ENCODE data around the gene CCDC158. TPM values are rescaled to one million over a fixed set of nuclear protein-coding genes. Genes with fewer than 3 reads are reported as not detected.

CCDC158 gene
- polyA plus RNA-seq, 1 of the 3 experiments (the other 2 are of a cell fraction): not detected

DNA sequence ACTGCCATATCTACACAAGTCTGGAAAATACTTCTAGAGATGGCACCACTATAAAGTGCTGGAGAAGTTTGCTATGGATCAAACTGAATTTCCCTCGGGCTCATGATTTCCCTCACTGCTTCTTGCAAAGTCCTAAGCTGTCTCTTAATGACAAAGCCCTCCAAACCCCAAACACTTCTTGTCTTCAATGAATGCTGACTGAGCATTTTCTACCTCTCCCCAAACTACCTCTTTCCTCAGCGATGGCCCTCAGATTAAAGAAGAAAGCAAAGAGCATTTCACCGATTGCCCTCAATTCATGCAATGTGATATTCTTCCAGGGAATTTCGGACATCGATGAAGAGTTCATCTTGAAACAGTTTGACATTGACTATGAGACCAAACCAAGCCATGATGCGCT is 149.7 kb downstream of the CCDC158 start:
- no peaks in the 10 kb centered on the region; the same call in 1 of the 2 replicates for H3K27me3 ChIP-seq (ENCODE audit: insufficient read depth)
- no peak overlapping the region for H3K27ac ChIP-seq (ENCODE audit: low read depth in 2 of 2, low read length in 1 of 2)
- H3K9me2 ChIP-seq: no peaks in the 10 kb centered on the region
- H3K9ac ChIP-seq: no peak overlapping the region
- H4K20me1 ChIP-seq (ENCODE audit: insufficient read depth): no peaks in the 10 kb centered on the region
- WGBS (ENCODE audit: low lambda C conversion rate): 82% methylated on average over 6 of the region's 6 CpGs
- no peak overlapping the region for H2AFZ ChIP-seq (ENCODE audit: low read depth)
- H3K36me3 ChIP-seq (replicated peaks in 1 of 2; ENCODE audit: control insufficient read depth in 1 of 2, insufficient read depth in 2 of 2, low read length in 1 of 2): no peaks in the 10 kb centered on the region
- CTCF ChIA-PET: interaction anchor here (0.7 to 2.3 kb wide), 2 partner anchors 9 to 91 kb away, joined by 3 to 10 read pairs; no protein-coding TSS in a partner anchor
- POLR2A ChIA-PET: no interaction called here
- no peak for TF ChIP-seq EP300 (IDR thresholded peaks at IDR 0.05; ENCODE audit: borderline replicate concordance in 1 of 2, low read depth in 1 of 2, low read length in 1 of 2)
- TF ChIP-seq TAF1 (IDR thresholded peaks at IDR 0.05; ENCODE audit: borderline replicate concordance, low read depth, low read length): no peak
- TF ChIP-seq MEF2A (IDR thresholded peaks at IDR 0.05; ENCODE audit: borderline replicate concordance, low read depth): no peak
- TF ChIP-seq EZH2phosphoT487 (IDR thresholded peaks at IDR 0.05; ENCODE audit: borderline replicate concordance, low read depth): no peak
- TF ChIP-seq MXI1 (IDR thresholded peaks at IDR 0.05; ENCODE audit: low read depth, low read length): no peak
- no peak for TF ChIP-seq JUND (IDR thresholded peaks at IDR 0.05)
- TF ChIP-seq FOXJ3 (CRISPR knock-in tag; IDR thresholded peaks at IDR 0.05): no peak
- TF ChIP-seq FOSL2 (IDR thresholded peaks at IDR 0.05; ENCODE audit: borderline replicate concordance, low read depth): no peak
- TF ChIP-seq NFIC (IDR thresholded peaks at IDR 0.05; ENCODE audit: borderline replicate concordance): no peak
- no peak for TF ChIP-seq POLR2AphosphoS5 (IDR thresholded peaks at IDR 0.05; ENCODE audit: low read depth, low read length)
- TF ChIP-seq TCF12 (IDR thresholded peaks at IDR 0.05): no peak
- no peak for TF ChIP-seq RXRA (IDR thresholded peaks at IDR 0.05; ENCODE audit: borderline replicate concordance, low read depth)
- no peak for TF ChIP-seq RCOR1 (IDR thresholded peaks at IDR 0.05; ENCODE audit: low read length)
- TF ChIP-seq, protein P1, sequence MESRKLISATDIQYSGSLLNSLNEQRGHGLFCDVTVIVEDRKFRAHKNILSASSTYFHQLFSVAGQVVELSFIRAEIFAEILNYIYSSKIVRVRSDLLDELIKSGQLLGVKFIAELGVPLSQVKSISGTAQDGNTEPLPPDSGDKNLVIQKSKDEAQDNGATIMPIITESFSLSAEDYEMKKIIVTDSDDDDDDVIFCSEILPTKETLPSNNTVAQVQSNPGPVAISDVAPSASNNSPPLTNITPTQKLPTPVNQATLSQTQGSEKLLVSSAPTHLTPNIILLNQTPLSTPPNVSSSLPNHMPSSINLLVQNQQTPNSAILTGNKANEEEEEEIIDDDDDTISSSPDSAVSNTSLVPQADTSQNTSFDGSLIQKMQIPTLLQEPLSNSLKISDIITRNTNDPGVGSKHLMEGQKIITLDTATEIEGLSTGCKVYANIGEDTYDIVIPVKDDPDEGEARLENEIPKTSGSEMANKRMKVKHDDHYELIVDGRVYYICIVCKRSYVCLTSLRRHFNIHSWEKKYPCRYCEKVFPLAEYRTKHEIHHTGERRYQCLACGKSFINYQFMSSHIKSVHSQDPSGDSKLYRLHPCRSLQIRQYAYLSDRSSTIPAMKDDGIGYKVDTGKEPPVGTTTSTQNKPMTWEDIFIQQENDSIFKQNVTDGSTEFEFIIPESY (IDR thresholded peaks at IDR 0.05; ENCODE audit: borderline replicate concordance, low read depth): no peak
- TF ChIP-seq ELF1 (IDR thresholded peaks at IDR 0.05): no peak
- no peaks in the 10 kb centered on the region for H3K79me2 ChIP-seq (ENCODE audit: insufficient read depth)
- H3F3A ChIP-seq (replicated peaks; ENCODE audit: insufficient read depth): no peaks in the 10 kb centered on the region
- no peak overlapping the region for H3K4me3 ChIP-seq (ENCODE audit: low read depth in 2 of 2, low read length in 1 of 2)
- DNase-seq: no peak
- no peaks in the 10 kb centered on the region for H3K4me1 ChIP-seq (ENCODE audit: control insufficient read depth in 1 of 2, insufficient read depth in 2 of 2, low read depth in 1 of 2, low read length in 1 of 2)
- H3K9me3 ChIP-seq: no peaks in the 10 kb centered on the region
- no peak overlapping the region for H3K4me2 ChIP-seq

DNA sequence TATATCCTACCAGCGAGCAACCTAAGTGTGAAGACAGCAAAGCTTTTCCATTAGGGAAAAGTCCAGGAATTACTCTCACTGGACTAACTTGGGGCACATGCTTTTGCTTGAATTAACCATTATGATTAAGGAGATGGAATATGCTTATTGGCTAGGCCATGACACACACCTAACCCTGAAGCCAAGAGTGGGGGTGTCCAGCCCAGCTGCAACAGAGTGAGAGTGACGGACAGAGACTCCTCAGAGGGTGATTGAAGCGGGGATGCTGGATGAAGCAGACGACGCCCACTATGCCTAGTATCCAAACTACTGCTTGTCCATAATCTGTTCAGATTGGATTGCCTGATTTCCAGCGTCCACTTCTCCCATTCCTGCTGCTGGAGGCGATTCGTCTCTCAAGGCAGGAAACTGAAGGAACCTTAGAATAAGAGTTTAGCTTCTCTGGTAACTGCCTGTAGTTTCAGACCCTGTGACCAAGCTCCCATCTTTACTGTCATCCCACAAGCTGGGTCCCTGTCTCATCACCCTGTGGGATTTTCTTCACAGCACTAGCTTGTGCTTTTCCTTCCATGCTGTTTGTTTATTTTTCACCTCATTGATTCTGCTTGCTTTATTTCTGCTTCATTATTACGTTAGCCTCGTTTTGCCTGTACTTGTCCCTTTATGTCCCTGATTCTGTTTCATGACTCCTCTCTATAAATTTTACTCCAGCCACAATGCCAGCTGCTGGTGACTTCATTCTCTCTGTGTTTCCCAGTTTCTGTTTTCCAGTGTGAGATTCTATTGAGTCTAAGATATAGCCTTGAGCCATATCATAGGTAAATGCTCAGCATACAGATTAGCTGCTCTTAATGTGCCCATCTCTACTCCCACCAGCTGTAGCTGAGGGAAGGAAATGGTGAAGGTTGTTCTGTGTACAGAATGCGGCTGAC is 150.4 kb downstream of the CCDC158 start:
- WGBS (ENCODE audit: low lambda C conversion rate): 76% methylated on average over 9 of the region's 11 CpGs
- Histone ChIP-seq H3K9me2 (no peaks in the 10 kb centered on the region), H3K9ac (no peak overlapping the region), H3K4me2 (no peak overlapping the region), H3F3A (replicated peaks; ENCODE audit: insufficient read depth) (no peaks in the 10 kb centered on the region), H3K27ac (ENCODE audit: low read depth in 2 of 2, low read length in 1 of 2) (no peak overlapping the region), H3K9me3 (no peaks in the 10 kb centered on the region), H2AFZ (ENCODE audit: low read depth) (no peak overlapping the region), H3K79me2 (ENCODE audit: insufficient read depth) (no peaks in the 10 kb centered on the region), H4K20me1 (ENCODE audit: insufficient read depth) (no peaks in the 10 kb centered on the region), H3K4me1 (ENCODE audit: control insufficient read depth in 1 of 2, insufficient read depth in 2 of 2, low read depth in 1 of 2, low read length in 1 of 2) (no peaks in the 10 kb centered on the region), H3K36me3 (replicated peaks in 1 of 2; ENCODE audit: control insufficient read depth in 1 of 2, insufficient read depth in 2 of 2, low read length in 1 of 2) (no peaks in the 10 kb centered on the region), H3K4me3 (ENCODE audit: low read depth in 2 of 2, low read length in 1 of 2) (no peak overlapping the region), H3K27me3 (ENCODE audit: insufficient read depth) (no peaks in the 10 kb centered on the region; the same call in 1 of the 2 replicates)
- POLR2A ChIA-PET: no interaction called here
- CTCF ChIA-PET: interaction anchor here (0.7 to 2.3 kb wide), 3 partner anchors 8 to 108 kb away, joined by 3 to 10 read pairs (median 9); no protein-coding TSS in a partner anchor
- no peak for DNase-seq
- TF ChIP-seq RFX5 (IDR thresholded peaks at IDR 0.05; ENCODE audit: low read length) (no peak), SMC3 (IDR thresholded peaks at IDR 0.05; ENCODE audit: low read depth, low read length) (no peak), YY1 (IDR thresholded peaks at IDR 0.05; ENCODE audit: low read depth) (no peak), NFIC (IDR thresholded peaks at IDR 0.05; ENCODE audit: borderline replicate concordance) (no peak), GABPA (IDR thresholded peaks at IDR 0.05; ENCODE audit: low read depth) (no peak), FOSL2 (IDR thresholded peaks at IDR 0.05; ENCODE audit: borderline replicate concordance, low read depth) (no peak), FOXM1 (IDR thresholded peaks at IDR 0.05; ENCODE audit: low read depth) (no peak), TAF1 (IDR thresholded peaks at IDR 0.05; ENCODE audit: borderline replicate concordance, low read depth, low read length) (no peak)
- TF ChIP-seq, protein P2, sequence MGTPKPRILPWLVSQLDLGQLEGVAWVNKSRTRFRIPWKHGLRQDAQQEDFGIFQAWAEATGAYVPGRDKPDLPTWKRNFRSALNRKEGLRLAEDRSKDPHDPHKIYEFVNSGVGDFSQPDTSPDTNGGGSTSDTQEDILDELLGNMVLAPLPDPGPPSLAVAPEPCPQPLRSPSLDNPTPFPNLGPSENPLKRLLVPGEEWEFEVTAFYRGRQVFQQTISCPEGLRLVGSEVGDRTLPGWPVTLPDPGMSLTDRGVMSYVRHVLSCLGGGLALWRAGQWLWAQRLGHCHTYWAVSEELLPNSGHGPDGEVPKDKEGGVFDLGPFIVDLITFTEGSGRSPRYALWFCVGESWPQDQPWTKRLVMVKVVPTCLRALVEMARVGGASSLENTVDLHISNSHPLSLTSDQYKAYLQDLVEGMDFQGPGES (IDR thresholded peaks at IDR 0.05; ENCODE audit: low read depth, low read length): no peak
